Mucosa of descending colon (tissue), 3 donors: ENCODE data around the gene RUVBL2. TPM values are rescaled to one million over a fixed set of nuclear protein-coding genes. Genes with fewer than 3 reads are reported as not detected.

Source experiments
- ATAC-seq: fragments of 200-7000 bp; cut with Tn5 transposase; one replicate; pipeline ENCODE4 v1.9.1; 2020; ENCODE audit warnings: mild to moderate bottlenecking, moderate library complexity
- DNase-seq, 3 donors: peaks; one replicate each; pipeline ENCODE4 v3.0.0-alpha.2; 2020
- H3K36me3 ChIP-seq: fragments of 200-600 bp; one replicate; pipeline ENCODE4 v1.8.0; 2021; ENCODE audit warnings: low read depth, mild to moderate bottlenecking
- H3K4me1 ChIP-seq: fragments of 200-600 bp; one replicate; pipeline ENCODE4 v1.8.0; 2021; ENCODE audit warnings: low read depth, mild to moderate bottlenecking
- H3K4me3 ChIP-seq: fragments of 200-600 bp; one replicate; pipeline ENCODE4 v1.8.0; 2021; ENCODE audit warnings: mild to moderate bottlenecking
- H3K9me3 ChIP-seq: fragments of 200-600 bp; one replicate; pipeline ENCODE4 v1.8.0; 2021; ENCODE audit warnings: mild to moderate bottlenecking
- intact Hi-C, 2 donors: fragments of 100-400 bp; cut with DNase I in 1 of 2; cut with micrococcal nuclease in 1 of 2; formaldehyde crosslinking; loops; one replicate each; pipeline versions ENCODE4 v1.11.0 to v1.11.1; 2022; cut with DNase I, micrococcal nuclease
- total RNA-seq, 3 donors: library from RNA; stranded (reverse); fragmentation: NEBNext Ultra II Directional in 2 of 3; extraction: Animal tissue kit (Norgen Biotek cat#: 25700) in 2 of 3; gene quantifications; one replicate each; pipeline versions ENCODE4 v1.2.1 to v1.2.4, GENCODE V29; 2021 to 2023
- TF ChIP-seq, protein P1 (sequence below): fragments of 200-600 bp; IDR thresholded peaks from one replicate; pipeline ENCODE4 v1.8.0; 2022; ENCODE audit warnings: antibody characterized with exemption, mild to moderate bottlenecking
- donor health status: DM: no; HTN: no; CAD: no; lungs with moderate emphysema.
- donor health status: DM: no; HTN: no; CAD: no.
- donor health status: DM: no; HTN: yes; CAD: no.

RUVBL2 gene
- total RNA-seq, 3 donors from 2014 or later: 47.4 to 68.8 (median 57.3) TPM

GRCh38 chr19:48968179-48968661 is 25.5 kb upstream of the RUVBL2 start:
- intact Hi-C loops: loop anchor here in 1 of 2 donors (10.0 kb wide), 1 partner anchor 93 kb away; the partner anchor contains the start of gene PPP1R15A
- no peak for ATAC-seq
- no peaks in the 10 kb centered on the region for H3K36me3 ChIP-seq

GRCh38 chr19:48968813-48969218 is 24.9 kb upstream of the RUVBL2 start:
- Histone ChIP-seq H3K4me3 (no peak overlapping the region), H3K4me1 (peaks cover 24% of the 10 kb centered on the region), H3K36me3 (peaks cover 2% of the 10 kb centered on the region), H3K9me3 (no peaks in the 10 kb centered on the region)
- TF ChIP-seq, protein P1, sequence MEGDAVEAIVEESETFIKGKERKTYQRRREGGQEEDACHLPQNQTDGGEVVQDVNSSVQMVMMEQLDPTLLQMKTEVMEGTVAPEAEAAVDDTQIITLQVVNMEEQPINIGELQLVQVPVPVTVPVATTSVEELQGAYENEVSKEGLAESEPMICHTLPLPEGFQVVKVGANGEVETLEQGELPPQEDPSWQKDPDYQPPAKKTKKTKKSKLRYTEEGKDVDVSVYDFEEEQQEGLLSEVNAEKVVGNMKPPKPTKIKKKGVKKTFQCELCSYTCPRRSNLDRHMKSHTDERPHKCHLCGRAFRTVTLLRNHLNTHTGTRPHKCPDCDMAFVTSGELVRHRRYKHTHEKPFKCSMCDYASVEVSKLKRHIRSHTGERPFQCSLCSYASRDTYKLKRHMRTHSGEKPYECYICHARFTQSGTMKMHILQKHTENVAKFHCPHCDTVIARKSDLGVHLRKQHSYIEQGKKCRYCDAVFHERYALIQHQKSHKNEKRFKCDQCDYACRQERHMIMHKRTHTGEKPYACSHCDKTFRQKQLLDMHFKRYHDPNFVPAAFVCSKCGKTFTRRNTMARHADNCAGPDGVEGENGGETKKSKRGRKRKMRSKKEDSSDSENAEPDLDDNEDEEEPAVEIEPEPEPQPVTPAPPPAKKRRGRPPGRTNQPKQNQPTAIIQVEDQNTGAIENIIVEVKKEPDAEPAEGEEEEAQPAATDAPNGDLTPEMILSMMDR: no peak
- intact Hi-C loops: loop anchor here in 1 of 2 donors (10.0 kb wide), 1 partner anchor 94 kb away; the partner anchor contains the start of gene PPP1R15A
- ATAC-seq (no peak), DNase-seq (no peak)

More at GRCh38 chr19:48968179-48968661, 25.5 kb upstream of the RUVBL2 start:
- DNase-seq: no peak
- TF ChIP-seq, protein P1: no peak
- no peak overlapping the region for H3K4me3 ChIP-seq
- peaks cover 27% of the 10 kb centered on the region for H3K4me1 ChIP-seq
- no peaks in the 10 kb centered on the region for H3K9me3 ChIP-seq

GRCh38 chr19:48969276-48970138 is 24.2 kb upstream of the RUVBL2 start:
- TF ChIP-seq, protein P1: no peak
- DNase-seq (no peak), ATAC-seq (no peak)
- intact Hi-C loops: loop anchor here in 1 of 2 donors (10.0 kb wide), 2 partner anchors 95 to 175 kb away; partner anchors contain the start of gene PPP1R15A
- Histone ChIP-seq H3K36me3 (peaks cover 7% of the 10 kb centered on the region), H3K4me3 (no peak overlapping the region), H3K4me1 (peaks cover 17% of the 10 kb centered on the region), H3K9me3 (no peaks in the 10 kb centered on the region)

- peaks cover 7% of the 10 kb centered on the region for H3K36me3 ChIP-seq
- no peaks in the 10 kb centered on the region for H3K9me3 ChIP-seq
- ATAC-seq (no peak), DNase-seq (no peak)
- TF ChIP-seq, protein P1: no peak
- peaks cover 15% of the 10 kb centered on the region for H3K4me1 ChIP-seq
- no peak overlapping the region for H3K4me3 ChIP-seq
- intact Hi-C loops: loop anchor here in 1 of 2 donors (10.0 kb wide), 1 partner anchor 175 kb away; no protein-coding TSS in a partner anchor
Observed at GRCh38 chr19:48970139-48970766, 23.4 kb upstream of the RUVBL2 start.

DNA sequence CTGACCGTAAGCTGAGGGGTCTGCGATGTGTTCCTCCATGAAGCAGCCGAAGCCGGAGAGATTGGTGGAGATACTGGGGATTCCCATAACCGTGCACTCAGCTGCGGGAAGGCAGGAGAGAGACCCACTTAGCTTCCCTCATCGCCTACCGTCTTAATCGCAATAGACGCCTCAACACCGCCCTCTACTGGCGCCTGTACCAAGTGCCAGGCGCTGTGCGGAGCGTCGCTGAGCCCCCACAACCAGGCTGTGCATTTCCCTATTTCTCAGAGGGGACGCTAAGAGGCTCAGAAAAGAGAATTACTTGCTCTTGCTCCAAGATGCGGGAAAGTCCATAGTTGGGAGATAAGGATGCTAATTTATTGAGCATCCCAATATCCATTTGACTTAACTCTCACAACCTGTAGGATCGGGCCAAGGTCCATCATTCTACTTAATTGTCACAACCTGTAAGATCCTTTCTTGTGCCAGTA is 22.7 kb upstream of the RUVBL2 start:
- H3K4me3 ChIP-seq: no peak overlapping the region
- TF ChIP-seq, protein P1: peak; percentile 83
- H3K4me1 ChIP-seq: peaks cover 15% of the 10 kb centered on the region
- DNase-seq (peak; percentile 80 to 92 (median 85)), ATAC-seq (peak; percentile 80)
- intact Hi-C loops: loop anchor here in 1 of 2 donors (10.0 kb wide), 1 partner anchor 176 kb away; no protein-coding TSS in a partner anchor
- H3K9me3 ChIP-seq: no peaks in the 10 kb centered on the region
- peaks cover 7% of the 10 kb centered on the region for H3K36me3 ChIP-seq
